HG03520 (cell line): ENCODE measurements around the gene TACC3.

Experiments used
- ATAC-seq: cut with Tn5 transposase; IDR thresholded peaks from one replicate; pipeline ENCODE4 v1.9.1; 2021; ENCODE audit warnings: mild to moderate bottlenecking, moderate library complexity; ENCODE audit not compliant: unreplicated experiment

Gene TACC3

DNA sequence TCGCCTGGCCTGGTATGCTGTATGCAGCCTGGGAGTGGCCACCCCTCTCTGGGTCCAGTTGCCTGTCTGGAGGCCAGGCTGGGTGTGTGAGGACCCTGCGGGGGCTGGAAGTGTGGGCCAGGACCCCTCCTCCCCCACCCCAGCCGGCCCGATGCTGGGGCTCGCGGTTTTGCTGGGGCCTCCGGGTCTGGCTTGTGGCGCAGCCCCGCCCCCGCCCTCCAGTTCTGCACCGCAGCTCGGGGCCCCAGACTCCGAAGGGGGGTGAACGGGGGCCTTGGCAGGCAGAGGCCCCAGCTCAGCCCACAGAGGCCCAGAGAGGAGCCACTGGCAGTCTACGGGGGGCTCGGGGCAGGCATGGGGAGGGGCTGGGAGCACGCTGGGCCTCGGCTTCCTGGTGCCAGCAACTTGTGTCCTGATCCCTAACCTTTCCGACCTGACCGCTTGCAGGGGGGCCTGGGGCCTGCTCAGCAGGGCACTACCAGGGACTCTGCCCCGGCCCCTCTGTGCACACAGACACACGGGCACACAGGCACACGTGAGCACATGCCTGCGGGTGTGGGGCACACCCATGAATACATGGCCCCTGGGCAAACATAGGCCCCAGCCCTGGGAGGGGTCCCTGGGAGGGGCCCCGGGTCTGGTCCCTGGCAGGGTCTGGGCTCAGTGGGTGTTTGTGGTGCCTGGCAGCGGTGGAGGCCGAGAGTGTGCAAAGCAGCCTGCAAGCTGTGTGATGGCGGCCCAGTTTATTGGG is 50.4 kb downstream of the TACC3 start:
- no peak for ATAC-seq

DNA sequence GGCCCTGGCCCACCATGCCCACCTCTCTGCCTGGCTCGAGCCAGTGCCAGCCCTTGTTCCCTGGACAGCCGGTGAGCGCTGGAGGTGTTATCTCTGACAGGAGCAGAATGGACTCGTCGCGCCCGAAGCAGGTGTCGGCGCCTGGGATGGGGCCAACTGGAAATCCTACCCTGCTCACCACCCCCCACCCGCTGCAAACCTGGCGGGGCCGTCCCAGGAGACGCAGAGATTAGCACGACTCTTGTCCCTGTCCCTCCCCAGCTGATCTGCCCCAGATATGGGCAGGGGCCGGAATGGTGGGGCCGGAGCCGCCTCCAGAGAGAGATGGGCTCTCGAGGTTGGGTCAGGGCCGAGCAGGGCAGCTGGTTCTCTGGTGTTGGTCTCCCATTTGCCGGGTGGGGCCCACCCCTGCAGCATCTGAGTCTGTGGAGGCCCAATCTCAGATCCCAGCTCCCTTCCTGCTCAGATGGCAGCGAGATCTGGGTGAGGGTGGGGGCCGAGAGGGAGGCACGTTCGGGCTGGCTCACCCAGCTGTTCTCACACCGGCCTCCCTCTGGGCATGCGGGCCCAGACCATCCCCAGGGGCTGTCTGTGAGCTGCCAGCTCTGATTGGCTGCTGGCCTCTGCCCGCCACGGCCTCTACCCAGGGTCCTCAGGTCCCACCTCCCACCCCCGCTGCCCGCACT is 51.7 kb downstream of the TACC3 start:
- ATAC-seq: no peak

DNA sequence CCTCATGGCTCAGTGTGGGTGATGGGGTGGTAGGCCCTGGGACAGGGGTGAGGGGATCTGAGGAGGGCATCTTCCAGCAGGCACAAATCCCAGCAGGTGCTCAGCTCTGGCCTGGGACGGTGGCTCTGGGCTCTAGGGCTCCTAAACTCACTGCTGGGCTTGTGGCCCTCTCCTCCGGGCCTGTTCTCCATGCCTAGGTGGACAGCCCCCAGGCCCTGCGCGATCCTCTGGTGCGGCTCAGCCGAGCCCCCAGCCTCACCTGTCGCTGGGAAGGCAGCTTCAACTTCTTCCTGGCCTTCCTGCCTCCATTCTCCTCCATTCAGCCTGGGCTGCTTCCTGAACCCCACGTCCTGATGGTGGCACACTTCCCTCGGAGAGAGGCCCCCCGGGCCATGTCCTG is 52.4 kb downstream of the TACC3 start:
- no peak for ATAC-seq

DNA sequence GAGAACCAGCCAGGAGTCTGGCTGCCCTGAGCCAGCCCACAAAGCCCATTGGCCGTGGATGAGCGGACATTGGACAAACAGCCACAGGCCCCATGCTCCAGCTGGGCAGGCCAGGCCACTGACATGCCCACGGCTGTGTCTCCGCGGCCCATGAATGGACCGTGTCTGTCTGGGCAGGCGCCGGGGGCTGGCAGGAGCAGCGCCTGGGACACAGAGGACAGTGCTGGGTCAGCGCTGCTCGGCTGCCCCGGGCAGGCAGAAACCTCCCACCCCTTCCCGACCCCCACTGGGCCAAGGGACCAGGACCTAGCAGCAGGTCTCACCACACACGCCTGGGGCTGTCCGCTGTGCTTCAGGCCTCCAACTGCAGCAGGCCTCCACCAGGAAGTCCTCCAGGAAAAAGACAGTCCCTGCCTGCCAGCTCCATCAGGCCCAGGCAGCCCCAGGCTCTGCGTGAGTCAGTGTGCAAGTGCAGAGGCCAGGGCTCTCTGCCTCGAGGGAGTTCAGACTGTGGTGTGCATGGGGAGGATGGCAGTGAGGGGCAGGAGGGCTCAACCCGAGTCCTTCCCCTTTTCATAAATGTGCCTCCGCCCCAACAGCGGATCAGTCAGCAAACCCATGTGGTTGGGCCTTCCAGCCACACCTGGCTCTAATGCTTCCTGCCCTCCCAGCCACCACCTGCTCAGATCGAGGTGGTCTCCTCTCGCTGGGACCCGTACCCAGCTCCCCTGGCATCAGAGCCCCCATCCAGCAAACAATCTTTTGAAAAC is 54.6 kb downstream of the TACC3 start:
- ATAC-seq: no peak

DNA sequence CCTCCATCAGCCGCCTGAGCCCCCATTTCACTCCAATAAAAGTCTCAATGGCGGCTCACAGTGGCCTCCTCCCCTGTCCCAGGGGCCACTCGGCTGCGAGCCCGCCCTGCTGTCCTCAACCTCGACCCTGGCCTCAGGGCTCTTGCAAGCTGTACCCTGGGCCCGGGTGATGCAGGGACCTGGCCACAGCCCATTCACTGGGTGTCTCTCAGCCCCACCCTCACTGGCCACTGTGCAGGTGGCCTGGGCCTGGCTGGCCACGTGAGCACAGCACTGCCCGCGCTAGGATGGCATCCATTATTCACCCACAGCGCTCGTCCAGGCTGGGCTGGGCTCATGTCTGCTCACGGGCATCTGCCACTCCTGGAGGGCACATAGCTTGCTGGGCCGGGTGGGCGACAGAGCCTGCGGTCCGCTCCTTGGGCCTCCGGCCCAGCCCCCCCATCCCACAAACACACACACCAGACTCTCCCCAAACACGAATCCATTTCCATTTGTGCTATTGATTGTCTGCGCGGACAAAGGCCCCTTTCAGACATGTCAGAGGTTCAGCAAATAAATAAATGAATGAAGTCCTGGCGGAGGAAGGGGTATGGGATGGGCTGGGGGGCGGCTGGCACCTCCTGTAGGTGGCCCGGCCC is 55.3 kb downstream of the TACC3 start:
- no peak for ATAC-seq

DNA sequence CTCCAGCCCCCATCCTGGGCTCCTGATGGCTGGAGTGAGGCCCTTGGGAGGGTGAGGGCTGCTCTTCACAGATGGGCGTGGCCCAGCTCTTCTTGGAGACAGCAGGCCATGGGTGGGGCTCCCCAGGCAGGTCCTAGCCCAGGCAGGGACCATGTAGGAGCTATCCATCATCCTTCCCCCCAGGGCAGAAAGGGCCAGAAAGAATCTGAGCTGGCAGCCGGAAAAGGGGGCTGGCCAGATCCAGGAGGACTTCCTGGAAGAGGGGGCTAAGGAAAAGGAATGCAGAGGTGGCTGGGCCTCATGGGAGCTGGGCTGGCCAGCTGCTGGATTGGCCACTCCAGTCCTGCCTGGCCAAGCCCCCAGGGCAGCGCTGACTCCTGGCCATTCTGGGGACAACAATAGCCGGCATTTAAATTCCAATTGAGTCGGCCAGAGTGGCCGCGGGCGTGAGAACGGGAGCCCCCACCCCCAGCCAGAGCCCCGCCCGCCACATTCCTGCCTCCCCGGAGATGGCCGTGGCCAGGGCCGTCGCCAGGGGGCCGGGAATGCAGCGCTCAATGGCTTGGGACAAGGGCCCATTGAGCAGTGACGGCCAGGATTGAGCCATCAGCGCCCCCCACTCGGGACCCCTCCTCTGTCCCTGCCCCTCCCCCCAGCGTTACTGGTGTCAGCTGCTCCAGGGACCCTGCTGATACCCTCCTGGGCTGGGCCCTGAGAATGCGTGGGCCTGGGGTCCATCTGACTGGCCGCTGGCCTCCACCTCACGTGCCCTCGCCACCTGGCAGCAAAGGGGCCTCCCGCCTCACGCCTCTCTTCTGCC is 56.7 kb downstream of the TACC3 start:
- no peak for ATAC-seq

DNA sequence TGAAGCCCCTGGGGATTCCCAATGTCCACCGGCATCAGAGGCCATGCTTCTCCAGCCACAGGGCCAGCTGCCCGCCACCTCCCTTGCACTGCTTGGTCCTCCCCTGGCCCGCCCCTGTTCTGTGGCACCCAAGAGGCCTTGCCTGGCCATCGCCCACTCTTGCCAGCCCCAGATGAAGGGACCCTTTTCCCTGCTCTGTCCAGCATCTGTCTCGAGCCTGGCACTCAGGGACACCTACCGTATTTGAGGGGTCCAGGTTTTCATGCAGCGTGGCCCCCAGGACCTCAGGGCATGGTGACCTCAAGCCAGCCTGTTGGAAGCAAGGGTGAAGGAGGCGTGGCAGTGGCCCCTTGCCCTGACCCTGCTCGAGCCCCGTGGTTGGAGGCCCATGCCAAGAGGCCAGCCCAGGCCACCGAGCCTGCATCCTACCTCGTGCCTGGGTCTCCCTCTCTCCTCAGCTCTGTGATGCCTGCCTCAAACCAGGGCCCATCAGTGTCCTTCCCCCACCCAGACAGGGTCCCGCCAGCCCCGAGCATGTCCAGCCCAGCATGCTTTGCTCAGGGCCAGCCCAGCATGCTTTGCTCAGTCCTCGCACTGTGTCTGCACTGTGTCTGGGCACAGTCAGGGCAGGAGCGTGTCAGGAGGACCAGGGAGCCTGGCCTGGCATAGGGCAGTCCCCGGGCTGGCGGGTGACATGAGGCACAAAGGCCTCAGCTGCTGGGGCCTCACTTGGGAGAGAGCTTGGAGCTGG is 57.5 kb downstream of the TACC3 start:
- no peak for ATAC-seq

DNA sequence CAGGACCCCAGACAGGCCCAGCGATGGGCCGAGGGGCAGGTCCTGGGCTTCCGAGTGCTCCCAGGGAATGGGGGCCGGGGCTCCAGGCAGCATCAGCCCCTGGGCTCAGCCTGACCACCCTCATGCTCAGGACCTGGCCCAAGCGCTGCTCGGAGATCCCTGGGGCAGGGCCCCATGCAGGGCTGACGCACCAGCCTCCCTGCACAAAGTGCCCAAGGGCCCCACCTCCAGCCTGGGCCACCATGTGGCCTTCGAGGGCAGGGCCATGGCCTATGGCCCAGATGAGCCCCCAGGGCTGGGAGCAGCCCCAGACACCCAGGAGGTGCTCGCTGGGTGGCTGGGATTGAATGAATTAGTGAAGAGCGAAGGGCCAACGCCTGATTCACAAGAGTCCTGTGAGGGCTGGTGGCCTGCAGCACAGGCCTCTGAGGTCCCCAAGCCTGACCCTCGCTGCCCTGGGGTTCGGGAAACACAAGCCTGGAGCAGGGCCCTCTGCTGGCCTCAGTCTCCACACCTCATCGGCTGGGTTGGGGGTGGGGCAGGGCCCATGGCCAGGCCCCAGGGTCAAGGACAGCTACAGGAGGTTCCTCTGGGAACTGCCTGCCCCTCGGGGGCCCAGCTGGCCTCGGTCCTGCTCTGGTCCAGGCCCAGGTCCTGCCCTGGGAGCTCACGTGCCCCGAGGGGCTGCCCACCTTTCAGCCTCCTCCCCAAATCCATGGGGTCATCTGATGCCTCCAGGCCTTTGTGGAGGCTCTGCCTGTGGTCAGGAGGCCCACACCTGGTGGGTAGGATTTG is 58.5 kb downstream of the TACC3 start:
- ATAC-seq: no peak

DNA sequence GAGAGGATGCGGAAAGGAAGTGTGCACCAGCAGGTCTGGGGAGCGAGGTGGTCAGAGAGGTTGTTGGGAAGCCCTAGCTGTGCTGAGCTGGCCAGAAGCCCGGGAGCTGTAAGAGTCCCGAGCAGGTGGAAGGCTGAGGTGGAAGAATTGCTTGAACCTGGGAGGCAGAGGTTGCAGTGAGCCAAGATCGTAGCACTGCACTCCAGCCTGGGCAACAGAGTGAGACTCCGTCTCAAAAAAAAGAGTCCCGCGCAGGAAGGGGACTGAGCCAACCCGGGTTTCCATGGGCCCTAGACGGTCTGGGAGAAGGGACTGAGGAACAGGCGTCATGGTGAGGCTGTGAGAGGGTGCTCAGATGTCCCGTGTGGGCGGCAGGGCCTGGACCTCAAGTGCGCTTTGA is 59.1 kb downstream of the TACC3 start:
- no peak for ATAC-seq

DNA sequence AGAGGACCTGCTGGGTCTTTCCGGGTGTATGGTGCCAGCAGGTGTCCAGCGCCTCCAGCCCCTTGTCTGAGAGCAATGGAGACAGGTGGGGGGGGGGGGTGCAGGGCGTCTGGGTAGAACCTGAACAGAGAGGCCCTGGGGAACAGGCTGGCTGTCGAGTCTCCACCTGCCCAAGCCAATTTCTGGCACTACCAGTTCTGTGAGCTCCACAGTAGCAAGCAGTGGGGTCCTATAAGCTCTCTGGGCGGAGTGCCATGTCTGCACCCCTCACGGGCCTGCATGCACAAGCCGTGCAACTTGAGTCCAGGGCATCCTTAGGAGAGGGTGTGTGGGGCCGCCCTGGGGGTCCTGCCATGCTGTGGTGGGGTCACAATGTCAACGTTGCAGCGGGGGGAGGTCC is 61.7 kb downstream of the TACC3 start:
- no peak for ATAC-seq

DNA sequence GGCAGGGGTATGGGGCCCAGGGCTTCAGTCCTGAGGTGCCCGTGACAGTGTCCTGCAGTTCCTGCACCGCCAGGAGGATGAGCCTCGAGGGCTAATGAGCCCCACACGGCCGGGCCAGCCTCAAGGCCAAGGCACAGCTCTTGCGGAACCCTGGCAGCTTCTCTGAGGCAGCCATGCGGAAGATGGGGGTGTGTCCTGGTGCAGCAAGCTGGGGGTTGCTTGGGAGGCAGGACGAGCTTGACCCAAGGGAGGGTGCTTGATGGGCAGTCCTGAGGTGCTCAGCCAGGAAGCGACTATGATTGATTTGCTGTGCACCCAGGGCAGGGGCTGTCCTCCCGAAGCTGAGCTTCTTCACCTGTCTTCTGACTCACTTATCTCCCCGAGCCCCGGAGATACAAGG is 62.6 kb downstream of the TACC3 start:
- ATAC-seq: no peak

DNA sequence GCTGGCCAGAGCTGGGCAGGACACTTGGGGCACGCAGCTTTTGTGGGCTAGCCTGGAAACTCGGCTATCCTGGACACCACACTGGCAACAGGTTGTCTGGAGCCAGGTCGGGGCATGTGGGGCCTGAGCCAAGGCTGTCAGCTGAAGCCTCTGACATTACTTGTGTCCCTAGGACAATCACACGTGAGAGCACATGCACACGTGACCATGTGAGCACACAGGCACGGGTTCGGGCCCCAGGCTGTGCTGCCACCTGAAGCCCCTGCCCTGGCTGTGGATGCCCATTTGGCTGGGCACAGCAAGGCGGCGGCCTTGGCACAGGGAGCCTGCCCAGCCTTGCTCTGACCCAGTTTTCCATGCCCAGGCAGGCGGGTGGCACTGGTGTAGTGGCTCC is 63.1 kb downstream of the TACC3 start:
- no peak for ATAC-seq

DNA sequence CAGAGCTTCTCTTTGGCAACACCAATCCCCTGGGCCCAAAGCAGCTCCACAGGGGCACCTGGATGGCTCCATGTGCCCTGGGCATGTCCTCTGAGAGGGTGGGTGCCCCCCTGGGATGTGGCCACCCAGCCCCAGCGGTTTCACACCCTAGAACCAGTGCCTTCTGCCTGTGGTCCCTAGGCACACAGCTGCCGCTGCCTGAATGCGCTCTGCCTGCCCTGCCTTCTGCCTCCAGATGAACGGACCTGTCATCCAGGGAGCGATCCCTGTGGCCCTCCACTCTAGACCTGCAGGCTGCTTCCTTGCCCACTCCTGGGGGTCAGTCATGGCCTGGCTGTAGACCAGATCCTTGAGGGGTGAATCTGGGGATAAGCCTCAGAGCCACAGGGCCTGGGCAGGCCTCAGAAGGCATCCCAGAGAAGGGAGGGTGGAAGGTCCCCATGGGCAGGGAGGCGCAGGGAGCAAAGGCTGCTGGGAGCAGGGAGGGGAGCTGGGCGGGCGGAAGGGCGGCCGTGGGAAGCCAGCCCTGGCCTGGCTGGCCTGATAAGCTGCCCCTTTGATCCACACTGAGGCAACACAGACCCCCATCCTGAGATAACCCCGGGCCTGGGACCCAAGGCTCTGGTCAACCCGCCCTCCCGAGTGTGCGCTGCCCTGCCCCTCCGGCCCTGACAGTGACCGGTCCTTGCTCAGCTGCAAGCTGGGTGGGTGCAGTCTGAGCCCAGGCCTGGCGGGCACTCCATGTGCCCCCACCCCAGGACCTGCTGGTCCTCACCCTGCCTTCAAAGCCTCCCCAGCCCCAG is 63.7 kb downstream of the TACC3 start:
- ATAC-seq: no peak

DNA sequence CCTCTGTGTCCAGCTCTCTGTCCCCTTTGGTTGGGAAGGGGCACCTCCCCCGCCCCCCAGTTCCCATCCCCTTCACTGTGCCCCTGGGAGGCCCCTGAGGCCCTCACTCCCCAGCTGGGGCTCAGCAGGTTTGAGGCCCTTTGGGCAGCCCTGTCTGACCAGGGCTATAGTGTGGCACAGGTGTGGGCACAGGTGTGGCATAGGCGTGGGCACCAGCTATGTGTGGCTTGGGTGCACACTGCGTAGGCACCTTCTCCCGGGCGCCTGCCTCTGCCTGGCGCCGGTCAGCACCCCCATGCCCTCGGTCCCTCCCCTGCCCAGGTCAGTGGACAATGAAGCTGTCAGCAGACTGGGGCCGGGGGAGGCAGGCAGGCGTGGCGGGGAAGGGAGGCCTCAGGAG is 64.3 kb downstream of the TACC3 start:
- ATAC-seq: no peak

DNA sequence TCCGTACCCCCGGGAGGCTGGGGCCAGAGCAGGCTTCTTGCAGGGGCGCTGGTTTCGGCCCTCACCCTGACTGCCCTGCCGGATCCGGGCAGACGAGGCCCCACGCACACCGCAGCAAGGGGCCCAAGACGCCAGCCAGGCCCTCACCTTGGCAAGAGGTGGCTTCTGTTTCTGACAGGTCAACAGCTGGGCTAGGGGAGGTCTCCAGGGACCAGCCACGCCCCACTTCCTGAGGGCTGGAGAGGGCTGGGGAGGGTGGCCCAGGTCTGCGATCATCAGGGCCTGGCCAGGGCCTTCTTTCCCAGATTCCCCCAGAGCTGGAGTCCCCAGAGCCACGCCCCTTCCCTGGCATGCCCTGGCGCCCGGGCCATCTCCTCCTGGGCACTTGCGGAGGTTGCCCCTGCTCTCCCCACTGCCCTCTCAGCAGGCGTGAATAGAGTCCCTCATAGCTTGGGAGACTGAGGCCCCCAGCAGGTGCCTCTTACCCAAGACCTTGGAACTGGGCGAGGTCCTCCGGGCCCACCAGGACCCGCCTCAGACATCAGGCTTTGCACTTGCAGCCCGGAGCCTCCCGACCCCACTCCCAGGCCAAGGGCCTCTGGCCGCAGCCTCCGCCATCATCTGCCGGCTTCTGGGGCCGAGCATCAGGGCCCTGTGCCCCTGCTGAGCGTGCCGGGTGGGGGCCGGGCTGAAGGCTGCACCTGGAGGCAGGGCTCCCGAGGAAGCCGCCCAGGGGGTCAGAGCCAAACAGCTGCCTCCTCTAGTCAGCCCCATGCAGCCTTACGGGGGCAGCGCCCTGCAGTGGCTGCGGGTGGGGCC is 65.4 kb downstream of the TACC3 start:
- no peak for ATAC-seq

DNA sequence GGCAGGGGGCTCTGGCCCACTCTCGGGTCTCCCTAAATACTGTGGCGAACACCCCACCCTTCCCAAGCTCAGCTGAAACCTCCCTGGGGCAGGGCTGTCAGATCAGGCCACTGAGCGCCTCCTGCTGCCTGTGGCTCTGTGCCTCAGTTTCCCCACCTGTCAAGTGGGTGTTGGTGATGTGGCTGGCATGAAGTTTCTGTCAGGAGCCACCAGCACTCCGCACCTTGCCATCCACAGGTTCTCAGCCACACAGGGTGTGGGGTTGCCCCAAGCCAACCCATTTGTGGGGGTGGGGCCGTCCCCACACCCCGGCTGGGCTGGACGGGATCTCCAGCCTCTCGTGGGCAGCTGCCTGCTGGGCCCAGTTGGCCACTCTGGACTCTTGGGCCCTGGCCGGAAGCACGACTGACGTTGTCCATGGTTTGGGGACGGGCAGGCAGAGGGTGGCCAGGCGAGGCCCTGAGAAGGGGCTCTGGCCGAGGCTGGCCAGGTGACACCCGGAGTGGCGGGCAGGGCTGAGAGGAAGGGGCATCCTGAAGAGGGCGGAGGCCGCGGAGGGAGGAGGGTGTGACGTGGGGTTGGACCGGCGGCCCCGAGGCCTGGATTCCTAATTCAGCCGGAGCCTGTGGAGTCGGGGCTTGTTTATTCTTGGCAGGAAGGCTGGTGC is 66.2 kb downstream of the TACC3 start:
- no peak for ATAC-seq
